ENCODE data around the gene ZFYVE26.
"Not testable (repeated sequence)": the region's sequence is repeated elsewhere in the genome, so short reads cannot be mapped to it uniquely, and the experiment has no call there.

ZFYVE26 gene

DNA sequence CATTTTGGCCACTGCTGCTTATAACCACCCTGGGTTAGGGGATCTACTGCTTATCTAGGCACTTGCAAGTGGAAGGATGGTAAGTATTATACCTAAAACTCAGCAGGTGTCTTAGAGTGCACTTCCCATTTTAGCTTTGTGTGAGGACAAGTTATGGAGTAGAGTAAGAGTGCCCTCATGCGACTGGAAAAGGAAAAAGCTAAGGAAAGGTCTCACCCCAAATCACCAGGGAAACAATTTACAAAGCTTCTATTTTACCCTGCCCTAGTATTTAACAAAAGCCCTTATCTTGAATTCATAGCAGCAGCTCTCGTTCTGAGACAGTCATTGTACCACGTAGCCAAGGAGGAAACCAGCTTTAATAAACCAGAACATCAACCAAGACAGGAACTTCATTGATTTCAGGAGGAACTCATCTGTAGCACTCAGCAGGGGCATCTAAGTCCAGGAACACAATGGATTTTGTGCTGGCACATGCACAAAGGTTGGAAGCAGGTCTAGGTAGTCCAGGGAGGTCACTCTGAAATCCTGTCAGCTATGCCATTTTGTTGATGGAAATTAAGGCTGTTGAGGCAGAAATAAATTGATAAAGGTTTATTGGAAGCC is 111.8 kb downstream of the ZFYVE26 start:
- DNase-seq = no peak

DNA sequence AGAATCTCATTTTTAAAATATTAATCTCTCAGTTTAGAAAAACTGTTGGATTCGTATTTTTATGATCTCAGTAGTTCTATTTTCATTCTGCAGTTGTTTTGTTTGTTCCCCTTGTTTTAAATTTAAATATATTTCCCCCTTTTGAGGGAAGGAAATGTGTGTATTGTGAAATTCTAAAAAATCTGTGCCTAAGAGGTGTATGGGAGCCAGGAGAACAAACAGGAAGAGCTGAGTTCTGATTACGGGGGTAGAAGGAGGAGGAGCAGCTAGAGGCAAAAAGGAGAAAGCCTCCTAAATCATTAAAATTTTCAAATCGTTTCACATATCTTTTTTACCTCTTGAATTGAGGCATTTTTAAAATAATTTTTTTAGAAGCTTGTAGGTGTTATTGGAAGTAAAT is 112.4 kb downstream of the ZFYVE26 start:
- DNase-seq = no peak

DNA sequence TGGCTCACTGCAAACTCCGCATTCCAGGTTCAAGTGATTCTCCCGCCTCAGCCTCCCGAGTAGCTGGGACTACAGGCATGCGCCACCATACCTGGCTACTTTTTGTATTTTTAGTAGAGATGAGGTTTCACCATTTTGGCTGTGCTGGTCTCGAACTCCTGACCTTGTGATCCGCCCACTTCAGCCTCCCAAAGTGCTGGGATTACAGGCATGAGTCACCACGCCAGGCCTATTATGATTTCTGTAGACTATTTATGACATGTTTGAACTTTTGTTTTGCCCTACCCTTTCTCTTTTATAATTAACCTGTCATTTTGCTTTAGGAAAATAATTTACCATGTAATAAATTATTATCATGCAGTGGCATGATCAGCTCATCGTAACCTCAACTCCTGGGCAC is 114.9 kb downstream of the ZFYVE26 start, which contains the start of gene RDH12:
Gene RDH12 (plus strand): TSS at position 395 of the 400 bp plus-strand sequence. CDS start 20,757 bp downstream, outside the sequence.
- not testable (repeated sequence) for DNase-seq

DNA sequence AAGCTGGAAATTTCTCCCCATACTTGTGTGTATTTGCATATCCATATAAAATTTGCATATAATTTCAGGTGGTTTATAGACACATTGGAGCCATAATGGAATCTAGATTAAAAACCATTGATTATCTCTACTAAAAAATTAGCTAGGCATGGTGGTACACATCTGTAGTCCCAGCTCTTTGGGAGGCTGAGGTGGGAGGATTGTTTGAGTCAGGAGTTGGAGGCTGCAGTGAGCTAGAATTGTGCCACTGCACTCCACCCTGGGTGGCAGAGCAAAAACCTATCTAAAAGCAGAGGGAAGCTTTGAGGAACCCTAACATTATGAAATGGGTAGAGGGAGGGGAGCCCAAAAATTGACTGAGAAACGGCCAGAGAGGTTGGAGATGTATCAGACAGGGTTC is 118.2 kb downstream of the ZFYVE26 start:
- DNase-seq = no peak

DNA sequence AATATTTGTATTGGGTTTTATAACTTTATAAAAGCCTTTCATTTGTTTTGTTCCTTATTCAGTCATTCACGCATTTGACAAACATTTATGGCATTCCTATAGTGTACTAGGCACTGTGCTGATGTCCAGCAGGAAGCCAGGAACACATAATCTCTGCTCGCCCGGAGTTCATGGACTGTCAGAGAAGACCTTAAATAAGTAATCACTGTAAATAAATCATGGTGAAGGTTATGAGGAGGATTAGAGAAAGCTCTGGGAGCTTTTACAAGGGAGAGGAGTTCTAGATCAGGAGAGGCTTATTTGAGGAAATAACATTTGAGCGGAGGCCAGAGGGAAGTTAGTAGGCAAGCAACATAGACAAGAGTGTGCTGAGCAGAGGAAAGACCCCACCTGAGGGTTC is 119.4 kb downstream of the ZFYVE26 start:
- DNase-seq = no peak

All from activated CD8-positive, alpha-beta memory T cell treated with anti-CD3 and anti-CD28 coated beads for 24 hours (primary cell).